HG03159 (cell line): ENCODE data around the gene CLDN7.

Experiments used
- ATAC-seq: cut with Tn5 transposase; IDR thresholded peaks from one replicate; pipeline ENCODE4 v1.9.1; 2021; ENCODE audit warnings: mild to moderate bottlenecking, moderate library complexity; ENCODE audit not compliant: unreplicated experiment

The CLDN7 gene

DNA sequence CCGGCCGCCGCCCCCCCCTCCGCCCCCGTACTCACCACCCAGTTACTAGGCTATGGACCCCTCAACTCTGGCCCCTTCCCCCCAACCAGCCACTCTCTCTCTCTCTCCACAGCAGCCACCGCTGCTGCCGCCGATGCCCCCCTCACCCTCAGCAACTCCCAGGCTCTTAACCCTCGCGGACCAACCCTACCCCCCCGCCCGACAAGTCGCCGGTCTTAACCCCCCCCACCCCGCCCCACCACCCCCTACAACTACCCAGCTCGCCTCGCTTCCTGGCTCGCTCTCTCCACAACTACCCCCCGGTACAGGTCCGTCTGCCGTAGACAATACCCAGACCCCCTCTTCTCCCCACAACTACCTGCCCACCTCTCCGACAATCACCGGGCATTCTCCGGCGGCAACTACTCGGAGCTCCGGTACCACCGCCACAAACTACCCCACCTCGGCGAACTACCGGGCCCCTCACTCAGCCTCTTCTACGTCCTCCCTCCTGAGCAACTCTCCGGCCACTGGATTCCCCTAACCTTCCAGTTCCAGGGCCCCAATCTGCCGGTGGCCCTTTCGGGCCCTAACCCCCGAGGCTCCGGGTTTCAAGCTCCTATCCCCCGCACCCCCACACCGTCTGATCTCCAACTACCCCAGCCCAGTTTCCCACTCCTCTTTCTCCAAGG is 23.7 kb downstream of the CLDN7 start:
- no peak for ATAC-seq

DNA sequence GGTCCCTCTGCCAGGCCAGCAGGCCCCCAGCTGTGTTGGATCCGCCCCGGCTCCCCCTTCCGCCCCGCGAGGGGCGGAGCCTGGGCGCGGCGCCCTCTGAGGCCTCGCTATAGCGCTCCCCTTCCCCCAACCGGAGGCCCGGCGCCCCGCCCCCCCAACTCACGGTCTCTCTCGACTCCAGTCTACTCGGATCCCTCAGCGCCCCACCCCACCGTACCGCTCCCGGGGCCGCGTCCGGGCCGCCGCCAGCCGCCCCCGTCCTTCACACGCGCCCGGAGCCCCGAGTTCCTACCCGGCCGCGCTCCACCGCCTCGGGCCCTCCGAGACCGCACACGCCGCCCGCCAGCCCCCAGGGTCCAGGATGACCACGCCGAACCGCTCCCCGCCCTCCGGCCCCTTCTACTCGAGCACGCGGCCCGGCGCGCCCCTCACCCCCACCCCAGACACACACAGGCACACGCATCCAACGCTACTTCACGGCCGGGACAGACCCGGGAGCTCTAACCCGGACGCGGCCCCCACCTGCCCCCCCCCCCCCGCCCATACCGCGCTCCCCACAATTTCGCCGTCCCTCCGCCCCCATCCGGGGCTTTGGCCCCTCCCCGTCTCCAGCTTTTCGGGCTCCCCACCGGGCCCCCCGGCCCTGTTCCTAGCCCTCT is 24.4 kb downstream of the CLDN7 start:
- ATAC-seq: no peak

DNA sequence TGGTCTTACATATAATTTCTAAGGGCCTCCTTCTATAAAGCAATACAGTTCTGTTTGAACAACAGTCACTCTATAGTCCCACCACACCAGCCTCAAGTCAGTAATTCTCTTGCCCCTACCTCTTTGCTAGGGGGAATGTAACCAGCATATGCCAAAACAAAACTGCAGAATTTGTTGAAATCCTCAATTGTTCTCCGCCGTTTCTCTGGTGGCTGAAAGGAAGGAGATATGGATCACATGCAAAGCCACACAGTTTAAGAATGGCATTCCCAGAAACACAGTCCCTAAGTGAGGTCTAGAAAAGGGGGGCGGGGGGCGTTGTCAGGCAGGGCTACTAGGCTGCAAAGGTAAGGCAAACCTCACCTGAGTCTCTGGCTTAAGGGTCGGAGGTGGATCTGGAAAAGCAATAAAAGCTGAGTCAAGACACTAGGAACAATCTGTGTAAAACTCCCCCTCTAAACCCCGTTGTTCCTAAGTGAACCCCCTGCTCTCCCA is 25.0 kb downstream of the CLDN7 start:
- ATAC-seq: no peak

DNA sequence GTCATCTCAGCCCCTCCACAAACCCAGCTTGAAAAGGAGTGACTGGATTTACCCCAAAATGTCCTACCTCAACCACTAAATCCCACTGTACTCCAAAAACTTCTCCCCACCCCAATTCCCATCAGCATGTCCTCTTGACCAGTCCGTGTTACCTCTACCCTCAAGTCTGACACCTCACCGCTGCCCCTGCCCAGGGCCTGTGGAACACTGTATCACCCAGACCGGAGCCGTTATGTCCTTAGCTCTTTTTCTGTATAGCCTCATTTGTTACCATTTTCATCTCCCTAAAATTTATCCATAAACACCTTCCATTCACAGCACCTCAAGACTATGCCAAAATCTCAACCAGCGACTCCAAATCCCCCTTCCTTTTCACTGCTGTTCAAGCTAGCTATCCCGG is 25.5 kb downstream of the CLDN7 start:
- ATAC-seq: no peak

DNA sequence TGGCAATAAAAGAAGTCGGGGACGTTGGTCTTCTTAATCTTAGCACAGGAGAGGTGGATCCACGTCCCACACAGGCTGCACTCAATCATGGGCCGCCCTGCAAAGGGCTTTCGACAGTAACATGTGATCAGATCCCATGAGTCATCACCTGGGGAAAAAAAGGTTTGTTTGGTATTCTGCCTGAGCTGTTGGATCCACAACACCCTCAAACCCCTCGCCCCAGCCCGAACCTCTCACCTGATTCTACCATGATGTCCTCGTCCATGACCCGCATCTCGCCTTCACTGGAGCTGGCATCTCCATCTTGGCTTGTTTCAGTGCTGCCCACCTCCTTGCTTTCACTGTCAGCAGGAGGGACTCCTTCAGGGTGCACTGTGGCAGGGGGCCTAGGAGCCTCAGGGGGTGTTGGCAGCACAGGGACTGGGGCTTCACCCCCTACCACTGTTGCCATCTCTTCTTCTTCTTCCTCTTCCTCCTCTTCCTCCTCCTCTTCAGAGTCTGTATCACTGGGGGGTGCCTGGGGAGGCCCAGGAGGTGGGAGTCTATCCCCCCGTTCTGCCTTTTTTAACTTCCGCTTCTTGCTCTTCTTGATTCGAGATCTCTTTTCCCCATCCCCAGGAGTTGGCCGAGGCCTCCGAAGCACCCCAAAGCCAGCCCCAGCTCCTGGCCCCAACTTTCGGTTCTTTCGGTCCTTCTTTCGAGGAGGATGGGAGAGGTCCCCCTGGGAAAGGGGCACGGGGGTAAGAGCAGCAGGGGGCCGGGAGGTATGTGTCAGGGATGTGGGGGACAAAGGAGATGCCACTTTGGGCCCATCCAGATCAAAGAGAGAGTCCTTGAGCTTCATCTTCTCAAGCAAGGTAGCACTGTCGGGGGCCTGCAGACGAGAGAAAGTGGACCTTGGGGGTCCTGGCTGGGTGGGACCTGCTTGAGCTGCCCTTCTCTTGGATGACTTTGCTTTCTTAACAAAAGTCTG is 26.3 kb downstream of the CLDN7 start:
- no peak for ATAC-seq

DNA sequence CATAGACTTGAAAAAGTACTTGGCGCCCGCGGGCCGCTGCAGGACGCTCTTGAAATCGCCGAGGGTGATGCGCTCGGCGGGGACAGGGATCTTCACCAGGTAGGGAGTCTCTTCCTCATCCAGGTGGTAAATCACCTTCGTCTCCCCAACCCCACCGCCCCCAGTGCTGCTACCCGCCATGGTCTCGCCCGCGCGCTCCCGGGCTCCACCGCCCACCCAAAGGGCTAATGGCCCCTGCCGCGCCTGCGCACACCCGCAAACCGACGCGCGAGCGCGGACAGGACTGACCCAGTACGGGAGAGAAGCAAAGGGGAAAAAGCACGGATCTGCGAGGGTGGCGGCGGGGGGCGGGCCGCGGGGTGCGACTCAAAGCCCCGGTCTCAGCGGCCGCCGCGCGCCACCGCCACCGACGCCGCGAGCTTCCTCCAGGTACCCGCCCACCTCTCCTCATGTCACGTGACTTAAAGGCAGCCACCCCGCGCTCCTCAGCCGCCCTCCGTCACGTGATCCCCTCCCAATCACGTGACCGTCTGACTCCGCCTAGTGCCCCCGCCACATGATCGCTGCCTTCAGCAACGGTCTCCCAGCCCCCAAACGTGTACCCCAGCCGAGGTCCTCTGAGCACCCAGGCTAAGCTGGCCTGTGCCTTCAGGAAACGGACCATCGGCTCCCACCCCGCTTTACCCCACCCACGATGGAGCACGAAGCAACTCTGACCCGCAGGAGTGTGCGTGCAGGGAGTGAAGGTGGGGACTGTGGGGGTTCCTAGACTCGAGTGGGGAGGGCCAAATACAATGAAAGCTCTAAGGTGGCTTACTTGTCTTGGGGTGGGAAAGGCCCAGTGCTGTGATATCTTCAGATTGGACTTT is 28.0 kb downstream of the CLDN7 start, which contains the start of gene DVL2:
TSS of gene DVL2 (minus strand) at position 435 of the 869 bp plus-strand sequence. CDS start at position 180, 255 bp downstream.
- ATAC-seq: no peak

DNA sequence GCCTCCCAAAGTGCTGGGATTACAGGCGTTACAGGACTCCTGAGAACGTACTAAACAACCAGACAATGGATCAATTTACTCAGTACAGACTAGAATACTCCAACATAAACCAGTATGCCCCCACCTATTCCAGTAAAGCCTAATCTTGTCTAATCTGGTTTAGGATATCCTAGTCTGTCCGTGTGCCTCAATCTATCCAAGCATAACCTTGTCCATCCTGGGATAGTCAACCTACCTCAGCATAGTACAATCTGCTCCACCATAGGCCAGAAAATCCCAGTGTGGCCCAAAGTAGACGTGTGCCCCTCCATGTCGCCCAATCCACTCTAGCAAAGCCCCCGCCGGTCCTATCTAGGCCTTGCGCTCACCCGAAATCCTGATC is 28.6 kb downstream of the CLDN7 start:
- no peak for ATAC-seq

DNA sequence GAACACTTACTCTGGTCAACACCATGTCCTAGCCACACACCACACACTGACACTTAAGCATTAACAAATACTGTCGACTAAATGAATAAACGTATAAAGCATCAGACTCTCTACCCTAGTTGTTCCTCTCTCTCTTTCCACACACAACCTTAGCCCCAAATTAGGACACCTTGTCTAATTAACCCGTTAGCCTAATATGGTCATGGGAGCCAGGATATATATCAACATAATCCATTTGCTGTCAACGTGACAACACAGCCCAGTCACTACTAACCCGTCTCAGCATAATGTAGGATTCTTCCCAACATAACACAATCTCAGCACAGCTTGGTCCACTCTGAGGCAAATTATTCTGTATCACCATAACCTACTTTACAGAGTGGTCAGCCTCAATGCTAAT is 30.2 kb downstream of the CLDN7 start:
- ATAC-seq: no peak

DNA sequence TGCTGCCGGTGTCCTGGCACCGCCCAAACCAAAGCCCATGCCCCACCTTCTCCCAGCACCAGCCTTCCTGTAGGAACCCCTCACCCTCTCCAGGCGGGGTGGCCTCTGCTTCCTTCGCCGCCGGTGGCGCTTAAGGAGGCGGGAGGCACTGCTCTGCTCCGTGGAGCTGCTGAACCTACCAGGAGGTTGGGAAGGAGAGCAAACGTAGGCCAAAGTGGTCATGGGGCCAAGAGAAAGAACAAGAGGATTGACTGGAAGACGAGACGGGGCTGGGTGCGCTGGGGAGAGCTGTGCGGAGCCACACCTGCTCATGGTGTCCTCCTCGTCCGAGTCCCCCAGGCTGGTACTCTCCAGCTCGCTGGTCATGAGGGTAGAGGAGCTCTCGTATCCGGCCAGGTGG is 32.8 kb downstream of the CLDN7 start:
- no peak for ATAC-seq

DNA sequence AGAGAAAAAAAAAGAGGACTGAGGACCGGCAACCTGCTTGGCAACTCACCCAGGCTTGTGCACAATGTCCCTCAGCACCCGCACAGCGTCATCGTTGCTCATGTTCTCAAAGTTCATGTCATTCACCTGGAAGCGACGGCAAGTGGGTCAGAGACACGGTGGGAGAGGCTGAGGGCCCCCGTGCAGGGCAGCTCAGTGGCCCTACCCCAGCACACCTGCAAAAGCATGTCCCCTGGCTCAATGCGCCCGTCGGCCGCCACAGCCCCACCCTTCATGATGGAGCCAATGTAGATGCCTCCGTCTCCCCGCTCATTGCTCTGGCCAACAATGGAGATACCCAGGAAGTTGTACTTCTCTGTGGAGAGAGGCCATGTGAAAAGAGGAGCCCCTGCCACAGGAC is 33.4 kb downstream of the CLDN7 start:
- no peak for ATAC-seq

DNA sequence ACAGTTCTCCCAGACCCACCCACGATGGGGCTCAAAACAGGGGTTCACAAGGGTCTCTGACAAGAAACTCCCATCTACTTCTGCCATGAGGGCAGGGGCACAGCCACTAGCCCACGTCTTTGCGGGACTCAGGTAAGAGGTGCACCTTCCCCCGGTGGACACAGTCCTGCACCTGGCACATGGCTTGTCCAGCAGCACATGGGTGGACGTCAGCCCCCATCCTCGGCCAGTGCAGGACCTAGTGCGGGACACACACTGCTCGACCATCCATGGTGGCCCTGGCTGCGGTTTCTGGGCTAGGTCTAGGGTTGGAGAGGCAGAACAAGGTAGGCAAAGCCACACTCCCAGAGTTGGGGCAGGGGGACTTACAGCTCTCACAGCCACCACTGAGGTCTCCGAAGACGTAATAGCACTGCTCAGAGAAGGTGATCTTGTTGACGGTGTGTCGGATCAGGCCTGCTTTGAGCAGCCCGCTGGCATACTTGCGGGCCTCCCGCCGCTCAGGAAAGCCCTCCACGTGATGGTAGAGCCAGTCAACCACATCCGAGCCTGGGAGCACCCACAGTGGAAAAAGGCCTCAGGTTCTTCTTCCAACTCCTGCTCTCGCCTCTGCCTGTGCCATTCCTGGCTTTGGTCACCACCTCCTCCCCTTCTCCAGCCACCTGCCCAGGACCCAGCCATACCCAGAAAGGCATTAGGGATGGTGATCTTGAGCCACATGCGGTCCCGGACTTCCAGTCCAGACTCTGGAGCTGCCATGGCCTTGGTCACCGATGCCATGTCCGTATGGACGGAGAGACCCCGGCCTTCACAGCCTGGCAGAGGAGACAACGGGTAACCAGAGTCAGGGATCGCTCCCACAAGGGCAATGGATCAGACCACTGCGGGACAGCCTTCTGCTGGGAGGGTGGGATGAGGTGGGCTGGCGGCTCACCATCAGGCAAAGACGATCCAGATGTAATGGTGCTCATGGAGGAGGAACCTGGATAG is 35.3 kb downstream of the CLDN7 start:
- ATAC-seq: no peak

DNA sequence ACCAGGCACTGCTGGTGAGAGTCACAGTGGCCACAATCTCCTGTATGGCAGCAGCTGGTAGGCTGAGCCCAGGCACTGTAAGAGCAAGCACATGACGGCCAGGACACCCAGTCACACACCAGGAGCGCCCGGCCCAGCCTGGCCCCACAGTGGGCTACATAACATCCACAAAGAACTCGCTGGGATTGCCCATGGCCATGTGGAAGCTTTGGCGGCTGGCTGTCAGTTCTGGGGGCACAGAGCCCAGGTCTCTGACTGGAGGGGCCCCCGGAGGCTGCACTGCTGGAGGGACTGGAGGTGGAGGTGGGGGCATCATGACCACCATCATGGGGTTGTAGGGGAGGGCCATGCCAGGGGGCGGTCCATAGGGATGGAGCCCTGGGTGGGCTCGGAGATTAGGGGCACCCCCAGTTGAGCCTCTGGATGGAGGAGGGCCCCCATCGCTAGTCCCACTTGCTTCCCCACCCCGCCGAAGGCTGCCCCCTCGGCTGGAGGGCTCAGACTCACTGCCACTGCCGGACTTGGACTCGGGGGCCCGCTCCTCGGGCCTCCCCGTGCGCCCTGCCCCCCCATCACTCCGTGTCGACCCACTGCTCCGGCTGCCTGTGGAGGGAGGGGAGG is 36.5 kb downstream of the CLDN7 start:
- no peak for ATAC-seq

DNA sequence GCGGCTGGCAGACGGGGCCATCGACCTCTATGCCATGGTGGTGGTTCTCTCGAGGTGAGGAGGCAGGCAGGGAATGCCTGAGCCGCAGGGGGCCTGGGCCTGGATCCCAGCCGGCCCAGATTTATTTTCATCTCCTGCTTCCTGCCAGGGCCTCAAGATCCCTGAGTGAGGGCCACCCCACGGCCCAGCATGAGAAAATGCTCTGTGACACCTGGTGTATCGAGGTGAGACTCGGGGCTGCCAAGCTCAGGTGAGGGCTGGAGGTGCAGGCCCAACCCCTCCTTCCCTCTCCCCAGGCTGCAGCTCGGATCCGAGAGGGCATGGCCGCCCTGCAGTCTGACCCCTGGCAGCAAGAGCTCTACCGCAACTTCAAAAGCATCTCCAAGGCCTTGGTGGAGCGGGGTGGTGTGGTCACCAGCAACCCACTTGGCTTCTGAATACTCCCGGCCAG is 37.6 kb downstream of the CLDN7 start:
- no peak for ATAC-seq

DNA sequence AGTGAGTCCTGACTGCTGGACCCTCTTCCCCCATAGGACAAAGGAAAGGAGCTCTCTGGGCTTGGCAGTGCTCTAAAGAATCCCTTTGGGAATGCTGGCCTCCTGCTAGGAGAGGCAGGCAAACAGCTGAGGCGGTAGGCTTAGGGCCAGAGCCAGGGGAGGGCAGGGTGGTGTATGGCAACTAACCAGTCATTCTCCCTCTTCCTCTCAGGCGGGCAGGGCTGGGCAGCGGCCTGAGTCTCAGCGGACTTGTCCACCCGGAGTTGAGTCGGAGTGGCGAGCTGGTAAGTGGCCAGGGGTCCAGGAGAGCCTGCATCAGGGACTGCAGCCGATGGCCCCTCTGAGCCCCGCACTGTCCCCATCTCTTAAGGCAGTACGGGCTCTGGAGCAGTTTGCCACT is 38.2 kb downstream of the CLDN7 start:
- no peak for ATAC-seq

DNA sequence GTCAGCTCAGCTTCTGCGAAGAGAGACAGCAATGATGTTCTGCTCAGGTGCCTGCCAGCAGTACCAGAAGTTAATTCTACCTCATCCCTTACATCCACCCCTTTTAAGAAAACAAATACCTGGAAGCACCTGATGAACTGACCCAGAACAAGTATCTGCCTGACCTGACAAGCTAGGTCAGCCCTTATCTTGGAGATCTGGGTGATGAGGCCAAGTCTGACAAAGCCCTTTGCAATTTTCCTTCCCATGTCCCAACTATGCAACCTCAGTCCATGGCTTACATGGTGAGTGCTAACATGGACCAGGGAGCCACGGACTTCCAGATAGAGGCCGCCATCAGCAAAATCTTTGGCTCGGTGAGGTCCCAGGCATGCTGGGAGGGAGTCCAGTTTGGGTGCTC is 38.9 kb downstream of the CLDN7 start:
- no peak for ATAC-seq

DNA sequence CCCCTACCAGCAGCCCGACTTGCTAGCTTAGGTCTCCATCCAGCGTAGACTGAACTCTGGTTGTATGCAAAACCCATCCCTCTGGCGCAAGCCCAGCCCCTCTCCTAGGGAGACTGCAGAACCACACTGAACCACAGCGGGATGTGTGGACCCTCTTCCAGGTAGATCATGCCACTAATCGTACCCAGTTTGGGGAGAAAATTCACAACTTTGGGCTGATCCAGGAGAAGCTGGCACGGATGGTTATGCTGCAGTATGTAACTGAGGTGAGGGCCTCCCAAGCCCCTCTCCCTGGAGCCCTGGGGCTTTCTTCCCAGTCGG is 39.3 kb downstream of the CLDN7 start:
- no peak for ATAC-seq

DNA sequence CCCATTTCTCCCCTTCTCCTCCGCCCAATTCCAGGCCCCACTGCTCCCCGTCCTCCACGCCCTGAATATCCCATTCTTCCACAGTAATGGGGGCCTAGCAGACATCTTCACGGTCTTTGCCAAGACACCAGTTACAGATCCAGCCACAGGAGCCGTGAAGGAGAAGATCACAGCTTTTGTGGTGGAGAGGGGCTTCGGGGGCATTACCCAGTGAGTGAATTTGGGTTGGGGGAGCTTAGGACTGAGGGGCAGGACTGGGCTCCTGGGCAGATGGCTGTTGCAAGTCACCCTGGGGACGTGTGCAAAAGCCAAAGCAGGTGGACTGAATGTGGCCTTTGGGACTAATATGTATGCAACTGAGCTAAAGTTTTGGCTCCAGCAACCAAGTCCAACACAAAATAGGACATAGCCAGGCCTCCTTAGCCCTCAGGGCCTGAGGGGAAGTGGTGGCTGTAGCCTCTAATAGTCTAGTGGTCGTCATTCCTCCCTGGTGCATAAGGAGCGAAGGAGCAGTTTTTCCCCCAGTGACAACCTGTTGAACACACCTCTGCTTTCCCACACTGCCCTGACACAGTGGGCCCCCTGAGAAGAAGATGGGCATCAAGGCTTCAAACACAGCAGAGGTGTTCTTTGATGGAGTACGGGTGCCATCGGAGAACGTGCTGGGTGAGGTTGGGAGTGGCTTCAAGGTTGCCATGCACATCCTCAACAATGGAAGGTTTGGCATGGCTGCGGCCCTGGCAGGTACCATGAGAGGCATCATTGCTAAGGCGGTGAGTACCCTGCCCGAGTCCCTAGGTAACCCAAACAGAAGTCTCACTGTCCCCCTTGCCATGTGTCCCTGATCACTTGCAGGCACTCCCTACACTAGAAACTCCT is 39.9 kb downstream of the CLDN7 start:
- no peak for ATAC-seq
